Mesendoderm (in vitro differentiated cells): ENCODE data around the gene MYO15A.

Experiments
- DNase-seq: peaks from one replicate; pipeline ENCODE4 v3.0.0; 2013
- H2AK5ac ChIP-seq: 2 replicates; pipeline ENCODE4 v1.6.1; 2013; ENCODE audit warnings: low read length, inconsistent platforms
- H2BK120ac ChIP-seq: 2 replicates; pipeline ENCODE4 v1.6.1; 2013; ENCODE audit warnings: low read depth, mild to moderate bottlenecking, low read length, moderate library complexity, mixed read lengths
- H2BK15ac ChIP-seq: replicated peaks from 2 replicates; pipeline ENCODE4 v1.6.1; 2013; ENCODE audit warnings: low read depth, mild to moderate bottlenecking, moderate library complexity
- H2BK5ac ChIP-seq: 2 replicates; pipeline ENCODE4 v1.6.1; 2013; ENCODE audit warnings: low read length, inconsistent platforms
- H3K18ac ChIP-seq: 2 replicates; pipeline ENCODE4 v1.6.1; 2013; ENCODE audit warnings: mild to moderate bottlenecking, low read length, mixed read lengths
- H3K23ac ChIP-seq: one replicate; pipeline ENCODE4 v1.6.1; 2013; ENCODE audit warnings: low read length
- H3K27ac ChIP-seq: 2 replicates; pipeline ENCODE4 v1.5.1; 2013; ENCODE audit warnings: low read depth, mild to moderate bottlenecking, inconsistent platforms, low read length, moderate library complexity
- H3K27me3 ChIP-seq: 2 replicates; pipeline ENCODE4 v1.6.1; 2013; ENCODE audit warnings: low read length, control low read depth, mild to moderate bottlenecking, inconsistent platforms; ENCODE audit not compliant: insufficient read depth, poor library complexity
- H3K36me3 ChIP-seq: 2 replicates; pipeline ENCODE4 v1.6.1; 2013; ENCODE audit warnings: low read length, inconsistent platforms; ENCODE audit not compliant: control insufficient read depth, insufficient read depth
- H3K4ac ChIP-seq: one replicate; pipeline ENCODE4 v1.6.1; 2013; ENCODE audit warnings: low read depth, mild to moderate bottlenecking, low read length, moderate library complexity
- H3K4me1 ChIP-seq: 2 replicates; pipeline ENCODE4 v1.6.1; 2013; ENCODE audit warnings: low read depth, low read length, inconsistent platforms; ENCODE audit not compliant: control insufficient read depth
- H3K4me2 ChIP-seq: 2 replicates; pipeline ENCODE4 v1.6.1; 2013; ENCODE audit warnings: low read length
- H3K4me3 ChIP-seq: 2 replicates; pipeline ENCODE4 v1.5.1; 2013; ENCODE audit warnings: mild to moderate bottlenecking, low read length
- H3K56ac ChIP-seq: one replicate; pipeline ENCODE4 v1.6.1; 2013; ENCODE audit warnings: low read length
- H3K79me1 ChIP-seq: 2 replicates; pipeline ENCODE4 v1.6.1; 2013; ENCODE audit warnings: low read length, inconsistent platforms
- H3K79me2 ChIP-seq: 2 replicates; pipeline ENCODE4 v1.6.1; 2013; ENCODE audit warnings: mild to moderate bottlenecking, low read length; ENCODE audit not compliant: control insufficient read depth, insufficient read depth
- H3K9ac ChIP-seq: 2 replicates; pipeline ENCODE4 v1.6.1; 2013; ENCODE audit warnings: low read length, inconsistent platforms
- H4K5ac ChIP-seq: one replicate; pipeline ENCODE4 v1.6.1; 2013; ENCODE audit warnings: low read length
- H4K8ac ChIP-seq: one replicate; pipeline ENCODE4 v1.6.1; 2013; ENCODE audit warnings: low read depth, mild to moderate bottlenecking, control low read depth, low read length, moderate library complexity
- WGBS: extraction: QIAGEN DNeasy Blood & Tissue Kit; methylation state at CpG from one replicate; pipeline ENCODE4 v1.1.7; 2013; ENCODE audit warnings: low lambda C conversion rate, missing lambda C conversion rate; ENCODE audit not compliant: insufficient coverage; ENCODE audit errors: extremely low coverage; 5-methylcytosine and 5-hydroxymethylcytosine counted together

Gene MYO15A

GRCh38 chr17:18143044-18143936 is 34.7 kb downstream of the MYO15A start:
- no peak overlapping the region for H3K27ac ChIP-seq
- no CpG with 5 or more reads among the region's 18 CpGs for WGBS
- H3K36me3 ChIP-seq, result no peaks in the 10 kb centered on the region
- H3K79me2 ChIP-seq, result no peaks in the 10 kb centered on the region
- no peak overlapping the region for H4K5ac ChIP-seq
- no peaks in the 10 kb centered on the region for H3K79me1 ChIP-seq
- H3K4me1 ChIP-seq, result no peaks in the 10 kb centered on the region
- no peak overlapping the region for H3K9ac ChIP-seq
- no peaks in the 10 kb centered on the region for H3K27me3 ChIP-seq
- H4K8ac ChIP-seq, result no peak overlapping the region
- peak; percentile 78 for DNase-seq
- H3K4me2 ChIP-seq, result no peak overlapping the region
- no peak overlapping the region for H3K4me3 ChIP-seq
- no peak overlapping the region for H3K56ac ChIP-seq
- no peak overlapping the region for H3K23ac ChIP-seq
- H2BK120ac ChIP-seq, result no peak overlapping the region
- no peak overlapping the region for H3K4ac ChIP-seq
- H2BK15ac ChIP-seq, result no peak overlapping the region
- no peak overlapping the region for H2BK5ac ChIP-seq
- no peak overlapping the region for H3K18ac ChIP-seq
- H2AK5ac ChIP-seq, result no peak overlapping the region

DNA sequence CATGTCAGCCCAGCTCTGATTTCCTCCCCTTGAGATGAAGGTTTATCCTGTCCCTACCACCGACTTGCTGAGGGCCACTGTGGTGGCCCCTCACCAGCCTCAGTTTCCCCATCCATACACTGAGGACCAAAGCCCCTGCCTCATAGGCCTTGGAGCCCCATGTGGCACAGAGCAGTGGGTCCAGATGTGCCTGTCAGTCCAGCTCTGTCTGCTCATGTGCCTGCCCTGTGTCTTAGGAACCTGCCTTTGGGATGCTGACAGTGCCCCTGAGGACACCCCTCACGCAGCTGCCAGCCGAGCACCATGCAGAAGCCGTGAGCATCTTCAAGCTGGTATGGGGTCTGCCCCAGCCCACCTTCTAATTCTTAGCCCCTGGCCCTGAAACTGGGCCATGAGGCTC is 35.7 kb downstream of the MYO15A start:
- H4K8ac ChIP-seq, result no peak overlapping the region
- no CpG with 5 or more reads among the region's 4 CpGs for WGBS

GRCh38 chr17:18144855-18145254 is 36.3 kb downstream of the MYO15A start:
- H3K4me2 ChIP-seq, result no peak overlapping the region
- no peak overlapping the region for H3K18ac ChIP-seq
- no peak overlapping the region for H3K56ac ChIP-seq
- H3K27ac ChIP-seq, result no peak overlapping the region
- no peak overlapping the region for H2AK5ac ChIP-seq
- no peak overlapping the region for H2BK15ac ChIP-seq
- H3K79me2 ChIP-seq, result no peaks in the 10 kb centered on the region
- no peak overlapping the region for H3K4ac ChIP-seq
- no peak overlapping the region for H4K5ac ChIP-seq
- H3K23ac ChIP-seq, result no peak overlapping the region
- H3K4me1 ChIP-seq, result no peaks in the 10 kb centered on the region
- WGBS, result no CpG with 5 or more reads among the region's 1 CpG
- no peak overlapping the region for H2BK5ac ChIP-seq
- DNase-seq, result no peak
- no peak overlapping the region for H3K9ac ChIP-seq
- H3K36me3 ChIP-seq, result no peaks in the 10 kb centered on the region
- no peak overlapping the region for H2BK120ac ChIP-seq
- no peaks in the 10 kb centered on the region for H3K27me3 ChIP-seq
- H3K79me1 ChIP-seq, result no peaks in the 10 kb centered on the region
- H3K4me3 ChIP-seq, result no peak overlapping the region
- H4K8ac ChIP-seq, result no peak overlapping the region

More for the DNA sequence above, 35.7 kb downstream of the MYO15A start:
- H2BK15ac ChIP-seq, result no peak overlapping the region
- no peaks in the 10 kb centered on the region for H3K4me1 ChIP-seq
- no peaks in the 10 kb centered on the region for H3K27me3 ChIP-seq
- DNase-seq, result no peak
- no peak overlapping the region for H2AK5ac ChIP-seq
- no peak overlapping the region for H3K56ac ChIP-seq
- no peak overlapping the region for H2BK120ac ChIP-seq
- no peak overlapping the region for H3K23ac ChIP-seq
- H3K18ac ChIP-seq, result no peak overlapping the region
- no peak overlapping the region for H3K4ac ChIP-seq
- no peak overlapping the region for H2BK5ac ChIP-seq
- H4K5ac ChIP-seq, result no peak overlapping the region
- H3K4me3 ChIP-seq, result no peak overlapping the region
- H3K27ac ChIP-seq, result no peak overlapping the region
- H3K79me1 ChIP-seq, result no peaks in the 10 kb centered on the region
- no peak overlapping the region for H3K9ac ChIP-seq
- no peaks in the 10 kb centered on the region for H3K36me3 ChIP-seq
- no peaks in the 10 kb centered on the region for H3K79me2 ChIP-seq
- H3K4me2 ChIP-seq, result no peak overlapping the region

- Histone ChIP-seq H2AK5ac (no peak overlapping the region), H3K79me2 (no peaks in the 10 kb centered on the region), H4K8ac (no peak overlapping the region), H3K4ac (no peak overlapping the region), H3K9ac (no peak overlapping the region), H3K4me1 (no peaks in the 10 kb centered on the region), H3K4me3 (no peak overlapping the region), H3K56ac (no peak overlapping the region), H3K79me1 (no peaks in the 10 kb centered on the region), H2BK120ac (no peak overlapping the region), H3K27ac (no peak overlapping the region), H2BK15ac (no peak overlapping the region), H2BK5ac (no peak overlapping the region), H3K36me3 (no peaks in the 10 kb centered on the region), H3K4me2 (no peak overlapping the region), H3K27me3 (no peaks in the 10 kb centered on the region), H4K5ac (no peak overlapping the region), H3K18ac (no peak overlapping the region), H3K23ac (no peak overlapping the region)
- DNase-seq, result no peak
- no CpG with 5 or more reads among the region's 13 CpGs for WGBS
These were observed 37.3 kb downstream of the MYO15A start for GRCh38 chr17:18145811-18146210.

DNA sequence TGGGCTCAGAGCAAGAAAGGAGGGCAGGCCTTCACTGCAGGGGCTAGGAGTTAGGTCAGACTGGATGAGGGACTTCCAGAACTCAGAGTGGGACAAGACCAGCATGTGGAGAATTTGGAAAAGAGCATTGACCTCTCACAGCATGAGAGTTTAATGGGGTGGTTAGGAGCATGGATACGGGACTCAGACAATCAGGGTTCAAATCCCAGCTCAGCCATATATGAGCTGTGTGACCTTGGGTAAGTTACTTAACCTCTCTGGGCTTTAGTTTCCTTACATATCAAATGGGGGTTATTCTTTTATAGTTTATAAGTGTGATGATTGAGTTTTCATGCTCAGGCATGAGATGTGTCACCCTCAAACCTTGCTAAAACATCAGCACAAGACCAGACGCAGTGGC is 37.7 kb downstream of the MYO15A start:
- Histone ChIP-seq H3K36me3 (no peaks in the 10 kb centered on the region), H2BK5ac (no peak overlapping the region), H2AK5ac (no peak overlapping the region), H3K56ac (no peak overlapping the region), H3K27ac (no peak overlapping the region), H3K4me1 (no peaks in the 10 kb centered on the region), H2BK15ac (no peak overlapping the region), H3K4me2 (no peak overlapping the region), H3K4ac (no peak overlapping the region), H3K23ac (no peak overlapping the region), H3K9ac (no peak overlapping the region), H3K18ac (no peak overlapping the region), H3K4me3 (no peak overlapping the region), H3K27me3 (no peaks in the 10 kb centered on the region), H3K79me1 (no peaks in the 10 kb centered on the region), H3K79me2 (no peaks in the 10 kb centered on the region), H4K8ac (no peak overlapping the region), H2BK120ac (no peak overlapping the region), H4K5ac (no peak overlapping the region)
- no peak for DNase-seq
- no CpG with 5 or more reads among the region's 2 CpGs for WGBS

GRCh38 chr17:18146980-18147379 is 38.4 kb downstream of the MYO15A start:
- no peak overlapping the region for H3K4ac ChIP-seq
- no peak for DNase-seq
- H2BK120ac ChIP-seq, result no peak overlapping the region
- H3K36me3 ChIP-seq, result no peaks in the 10 kb centered on the region
- H3K79me1 ChIP-seq, result no peaks in the 10 kb centered on the region
- H3K4me1 ChIP-seq, result no peaks in the 10 kb centered on the region
- no CpG with 5 or more reads among the region's 3 CpGs for WGBS
- no peak overlapping the region for H3K4me2 ChIP-seq
- H3K4me3 ChIP-seq, result no peak overlapping the region
- H4K5ac ChIP-seq, result no peak overlapping the region
- no peak overlapping the region for H4K8ac ChIP-seq
- H2BK5ac ChIP-seq, result no peak overlapping the region
- no peak overlapping the region for H2AK5ac ChIP-seq
- no peak overlapping the region for H3K23ac ChIP-seq
- no peak overlapping the region for H2BK15ac ChIP-seq
- no peak overlapping the region for H3K27ac ChIP-seq
- no peaks in the 10 kb centered on the region for H3K27me3 ChIP-seq
- H3K56ac ChIP-seq, result no peak overlapping the region
- H3K18ac ChIP-seq, result no peak overlapping the region
- H3K9ac ChIP-seq, result no peak overlapping the region
- H3K79me2 ChIP-seq, result no peaks in the 10 kb centered on the region
